SW 1271 (cell line): Measurements from ENCODE around the gene P4HB.

ENCODE experiments used
- DNase-seq, 2 experiments: peaks; one replicate each; lab custom pipeline; 2025; lab: John Stamatoyannopoulos, UW

The P4HB gene

GRCh38 chr17:81859906-81860755 lies at the start of gene P4HB:
Gene P4HB, minus strand, starts transcription at chr17:81860535. Its CDS starts 64 bp downstream, at chr17:81860471.
- DNase-seq = no peak

GRCh38 chr17:81909231-81909630 lies 48.9 kb upstream of the P4HB start:
- no peak for DNase-seq

- DNase-seq = no peak
Measured at GRCh38 chr17:81908793-81909192, 48.5 kb upstream of the P4HB start.

- DNase-seq = no peak
Measured at GRCh38 chr17:81907219-81908145, 47.1 kb upstream of the P4HB start.

GRCh38 chr17:81906476-81907218 lies 46.3 kb upstream of the P4HB start:
- DNase-seq = no peak

GRCh38 chr17:81905993-81906392 lies 45.7 kb upstream of the P4HB start:
- DNase-seq = no peak

GRCh38 chr17:81905424-81905875 lies 45.1 kb upstream of the P4HB start:
- DNase-seq = no peak

GRCh38 chr17:81904600-81905423 lies 44.5 kb upstream of the P4HB start:
- no peak for DNase-seq

GRCh38 chr17:81903896-81904599 lies 43.7 kb upstream of the P4HB start:
- no peak for DNase-seq

- DNase-seq = no peak
Measured at GRCh38 chr17:81903415-81903831, 43.1 kb upstream of the P4HB start.

GRCh38 chr17:81902653-81903414 lies 42.5 kb upstream of the P4HB start:
- DNase-seq = no peak

GRCh38 chr17:81902023-81902652 lies 41.8 kb upstream of the P4HB start, which contains the start of gene NPB:
Gene NPB, plus strand, starts transcription at chr17:81902238. Its CDS starts 40 bp downstream, at chr17:81902278.
- DNase-seq = no peak

- no peak for DNase-seq
Measured at GRCh38 chr17:81901167-81902022, 41.1 kb upstream of the P4HB start.

GRCh38 chr17:81900181-81900820 lies 40.0 kb upstream of the P4HB start:
- DNase-seq = no peak

GRCh38 chr17:81899514-81900166 lies 39.3 kb upstream of the P4HB start:
- DNase-seq = no peak

- no peak for DNase-seq
Measured at GRCh38 chr17:81898885-81899284, 38.5 kb upstream of the P4HB start.
